Measurements from ENCODE around the gene PLPPR1.

The PLPPR1 gene

DNA sequence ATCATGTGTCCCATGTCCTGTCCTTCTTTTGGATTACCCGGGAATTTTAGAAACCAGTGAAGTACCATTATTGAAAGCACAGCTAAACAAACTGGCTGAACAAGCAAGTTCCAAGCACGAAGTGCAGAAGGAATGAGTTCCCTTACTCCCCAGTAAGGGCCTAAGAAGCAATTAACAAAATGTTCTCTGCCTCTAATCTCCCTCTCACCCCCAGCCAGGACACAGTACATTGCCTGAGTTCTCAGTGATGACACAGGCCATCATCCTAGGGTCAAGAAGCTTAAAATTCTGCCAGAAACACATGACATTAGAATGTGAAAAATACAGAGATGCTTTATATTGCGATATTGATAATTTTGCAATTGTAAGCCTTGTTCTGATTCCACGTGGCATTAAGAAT, 118.0 kb downstream of the PLPPR1 start:
- no peaks in the 10 kb centered on the region for H3K9me3 ChIP-seq (ENCODE audit: low read length)
- H2AFZ ChIP-seq (ENCODE audit: low read depth, low read length): no peak overlapping the region
- no peaks in the 10 kb centered on the region for H3K36me3 ChIP-seq (ENCODE audit: insufficient read depth, low read length)
- H3K4me1 ChIP-seq (ENCODE audit: insufficient read depth, low read length): peaks cover 5% of the 10 kb centered on the region
- no peaks in the 10 kb centered on the region for H3K27me3 ChIP-seq (ENCODE audit: insufficient read depth, low read length)
- no peak overlapping the region for H3K4me3 ChIP-seq (ENCODE audit: low read length)

DNA sequence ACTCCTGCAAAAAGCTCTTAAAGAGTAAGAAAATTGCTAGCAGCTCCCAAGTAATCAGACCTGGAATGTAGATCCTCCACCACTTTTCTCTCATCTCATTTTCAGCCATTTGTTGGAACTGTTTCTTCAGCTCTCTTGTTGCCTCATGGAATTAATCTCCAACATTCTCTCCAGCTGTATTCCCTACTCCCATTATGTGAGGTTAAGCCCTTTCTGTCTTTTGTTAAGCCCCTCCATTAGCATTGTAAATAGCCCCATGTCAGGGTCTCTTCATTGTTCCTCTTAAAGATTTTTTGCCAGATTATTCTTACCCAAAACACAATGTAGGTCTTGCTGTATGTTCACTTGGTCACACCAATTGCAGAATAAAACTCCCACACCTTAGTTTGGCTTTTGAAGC, 119.8 kb downstream of the PLPPR1 start:
- peaks cover 5% of the 10 kb centered on the region for H3K4me1 ChIP-seq (ENCODE audit: insufficient read depth, low read length)
- no peaks in the 10 kb centered on the region for H3K9me3 ChIP-seq (ENCODE audit: low read length)
- H3K4me3 ChIP-seq (ENCODE audit: low read length): no peak overlapping the region
- no peaks in the 10 kb centered on the region for H3K27me3 ChIP-seq (ENCODE audit: insufficient read depth, low read length)
- no peak overlapping the region for H2AFZ ChIP-seq (ENCODE audit: low read depth, low read length)
- H3K36me3 ChIP-seq (ENCODE audit: insufficient read depth, low read length): no peaks in the 10 kb centered on the region

DNA sequence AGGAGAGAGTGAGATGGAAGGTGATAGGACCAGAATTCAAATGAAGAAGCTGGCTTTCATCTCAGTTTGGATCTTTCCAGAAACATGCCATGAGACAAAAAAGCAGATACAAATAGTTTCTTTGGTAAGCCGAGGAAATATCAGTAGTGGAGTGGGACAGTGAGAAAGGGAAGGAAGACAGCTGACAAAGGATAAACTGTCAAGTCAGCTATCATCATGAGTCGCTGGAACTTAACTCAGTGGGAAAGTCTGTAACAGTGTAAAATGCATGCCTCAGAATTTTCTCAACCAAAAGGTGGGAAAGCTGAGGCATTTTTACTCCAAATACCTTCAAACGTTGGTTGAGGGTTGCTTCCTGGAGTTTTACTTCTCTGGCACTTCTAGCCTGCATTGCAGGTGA, 129.8 kb downstream of the PLPPR1 start:
- H3K4me3 ChIP-seq (ENCODE audit: low read length): no peak overlapping the region
- H2AFZ ChIP-seq (ENCODE audit: low read depth, low read length): no peak overlapping the region
- H3K4me1 ChIP-seq (ENCODE audit: insufficient read depth, low read length): peaks cover 7% of the 10 kb centered on the region
- no peaks in the 10 kb centered on the region for H3K27me3 ChIP-seq (ENCODE audit: insufficient read depth, low read length)
- no peaks in the 10 kb centered on the region for H3K36me3 ChIP-seq (ENCODE audit: insufficient read depth, low read length)
- no peaks in the 10 kb centered on the region for H3K9me3 ChIP-seq (ENCODE audit: low read length)

DNA sequence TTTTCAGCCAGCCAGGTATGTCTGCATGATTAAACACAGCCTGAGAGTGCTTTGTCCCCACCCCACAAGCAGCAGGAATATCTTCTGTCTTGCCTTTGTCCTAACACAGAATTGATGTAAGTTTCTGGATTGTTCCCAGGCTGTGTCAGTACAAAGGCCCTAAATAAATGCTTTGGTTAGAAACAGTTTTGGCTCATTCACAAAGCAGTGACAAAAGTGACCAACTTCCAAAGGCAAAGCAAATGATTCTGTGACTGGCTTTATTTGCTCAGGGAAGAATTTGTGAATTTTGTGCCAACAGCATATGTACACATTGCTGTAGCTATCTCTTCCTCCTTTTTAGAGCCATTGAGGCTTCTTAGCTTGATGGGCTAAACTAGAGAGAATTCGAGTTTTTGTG, 133.7 kb downstream of the PLPPR1 start:
- Histone ChIP-seq H3K27me3 (ENCODE audit: insufficient read depth, low read length) (no peaks in the 10 kb centered on the region), H2AFZ (ENCODE audit: low read depth, low read length) (no peak overlapping the region), H3K4me3 (ENCODE audit: low read length) (no peak overlapping the region), H3K4me1 (ENCODE audit: insufficient read depth, low read length) (peaks cover 7% of the 10 kb centered on the region), H3K9me3 (ENCODE audit: low read length) (no peaks in the 10 kb centered on the region), H3K36me3 (ENCODE audit: insufficient read depth, low read length) (no peaks in the 10 kb centered on the region)

DNA sequence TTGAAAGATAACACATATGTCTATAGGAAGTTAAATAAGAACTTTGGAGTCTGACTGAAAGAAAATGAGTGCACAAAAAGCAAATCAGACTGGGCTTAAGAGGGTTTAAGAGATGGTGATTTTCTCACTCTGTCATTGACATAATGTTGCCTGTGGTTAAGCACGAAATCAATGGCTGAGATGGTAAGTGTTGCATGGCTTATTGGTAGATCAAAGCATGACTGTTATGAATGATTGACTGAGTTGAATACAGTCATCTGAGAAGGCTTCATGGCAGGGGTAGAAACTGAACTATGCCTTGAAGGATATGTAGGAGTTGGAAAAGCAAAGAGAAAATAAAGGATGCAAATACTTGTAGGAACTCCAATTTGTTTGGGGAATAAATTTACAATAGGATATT, 136.6 kb downstream of the PLPPR1 start:
- H3K4me3 ChIP-seq (ENCODE audit: low read length): no peak overlapping the region
- no peak overlapping the region for H2AFZ ChIP-seq (ENCODE audit: low read depth, low read length)
- no peaks in the 10 kb centered on the region for H3K9me3 ChIP-seq (ENCODE audit: low read length)
- no peaks in the 10 kb centered on the region for H3K36me3 ChIP-seq (ENCODE audit: insufficient read depth, low read length)
- H3K4me1 ChIP-seq (ENCODE audit: insufficient read depth, low read length): peaks cover 7% of the 10 kb centered on the region
- no peaks in the 10 kb centered on the region for H3K27me3 ChIP-seq (ENCODE audit: insufficient read depth, low read length)

DNA sequence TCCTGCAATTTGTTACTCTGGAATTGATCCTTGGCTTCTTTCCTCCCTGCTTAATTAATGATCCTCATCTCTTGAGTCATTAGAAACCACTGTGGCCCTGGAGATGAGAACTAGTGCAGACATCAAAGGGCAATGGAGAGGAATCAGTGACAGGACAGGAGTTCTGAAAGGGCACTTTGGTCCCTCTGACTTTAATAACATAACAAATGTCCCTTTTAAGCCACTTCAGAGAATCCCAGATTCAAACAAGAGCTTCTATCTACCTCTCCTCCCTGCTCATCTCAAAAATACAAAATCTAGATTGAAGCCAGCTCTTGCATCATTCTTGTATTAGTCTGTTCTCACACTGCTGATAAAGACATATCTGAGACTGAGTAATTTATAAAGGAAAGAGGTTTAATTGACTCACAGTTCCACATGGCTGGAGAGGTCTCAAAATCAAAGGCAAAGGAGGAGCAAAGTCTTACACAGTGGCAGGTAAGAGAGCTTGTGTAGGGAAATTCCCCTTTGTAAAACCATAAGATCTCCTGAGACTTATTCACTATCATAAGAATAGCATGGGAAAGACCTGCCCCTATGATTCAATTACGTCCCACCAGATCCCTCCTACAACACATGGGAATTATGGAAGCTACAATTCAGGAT, 139.1 kb downstream of the PLPPR1 start:
- Histone ChIP-seq H3K4me1 (ENCODE audit: insufficient read depth, low read length) (peaks cover 7% of the 10 kb centered on the region), H3K9me3 (ENCODE audit: low read length) (no peaks in the 10 kb centered on the region), H3K36me3 (ENCODE audit: insufficient read depth, low read length) (no peaks in the 10 kb centered on the region), H2AFZ (ENCODE audit: low read depth, low read length) (no peak overlapping the region), H3K27me3 (ENCODE audit: insufficient read depth, low read length) (no peaks in the 10 kb centered on the region), H3K4me3 (ENCODE audit: low read length) (no peak overlapping the region)

DNA sequence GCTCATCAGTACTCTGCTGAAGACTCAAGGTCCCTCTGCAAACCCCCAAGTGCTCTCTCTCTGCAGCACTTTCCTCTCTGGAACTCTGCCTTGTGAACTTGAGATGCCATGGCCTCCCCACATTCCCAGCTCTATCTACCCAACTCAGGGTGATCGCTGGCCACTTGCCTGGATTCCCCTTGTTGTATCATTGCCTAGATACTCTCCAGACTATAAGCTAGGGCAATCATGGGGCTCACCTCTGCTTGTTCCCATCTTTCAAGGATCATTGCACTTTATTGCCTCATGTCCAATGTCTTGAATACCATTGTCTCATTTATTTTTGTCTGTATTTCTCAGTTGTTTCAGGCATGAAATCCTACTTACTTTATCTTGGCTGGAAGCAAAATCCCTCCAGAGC, 144.1 kb downstream of the PLPPR1 start:
- Histone ChIP-seq H3K4me1 (ENCODE audit: insufficient read depth, low read length) (peaks cover 23% of the 10 kb centered on the region), H3K36me3 (ENCODE audit: insufficient read depth, low read length) (no peaks in the 10 kb centered on the region), H3K4me3 (ENCODE audit: low read length) (no peak overlapping the region), H3K27me3 (ENCODE audit: insufficient read depth, low read length) (no peaks in the 10 kb centered on the region), H2AFZ (ENCODE audit: low read depth, low read length) (no peak overlapping the region), H3K9me3 (ENCODE audit: low read length) (no peaks in the 10 kb centered on the region)

DNA sequence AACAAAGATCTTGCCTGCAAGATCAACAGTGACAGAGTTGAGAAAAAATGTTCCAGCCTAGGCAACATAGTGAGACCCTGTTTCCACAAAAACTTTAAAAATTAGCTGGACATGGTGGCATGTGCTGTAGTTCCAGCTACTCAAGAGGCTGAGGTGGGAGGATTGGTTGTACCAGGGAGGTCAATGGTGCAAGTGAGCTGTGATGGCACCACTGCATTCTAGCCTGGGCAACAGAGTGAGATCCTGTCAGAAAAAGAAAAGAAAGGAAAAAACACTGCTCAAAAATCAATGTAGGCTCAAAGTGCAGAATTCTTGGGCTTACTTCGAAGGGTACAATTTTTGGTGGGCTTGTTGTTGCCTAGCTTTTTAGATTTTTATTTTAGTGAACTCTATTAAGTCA, 145.4 kb downstream of the PLPPR1 start:
- peaks cover 23% of the 10 kb centered on the region for H3K4me1 ChIP-seq (ENCODE audit: insufficient read depth, low read length)
- no peaks in the 10 kb centered on the region for H3K27me3 ChIP-seq (ENCODE audit: insufficient read depth, low read length)
- no peak overlapping the region for H2AFZ ChIP-seq (ENCODE audit: low read depth, low read length)
- H3K36me3 ChIP-seq (ENCODE audit: insufficient read depth, low read length): no peaks in the 10 kb centered on the region
- H3K9me3 ChIP-seq (ENCODE audit: low read length): no peaks in the 10 kb centered on the region
- no peak overlapping the region for H3K4me3 ChIP-seq (ENCODE audit: low read length)

DNA sequence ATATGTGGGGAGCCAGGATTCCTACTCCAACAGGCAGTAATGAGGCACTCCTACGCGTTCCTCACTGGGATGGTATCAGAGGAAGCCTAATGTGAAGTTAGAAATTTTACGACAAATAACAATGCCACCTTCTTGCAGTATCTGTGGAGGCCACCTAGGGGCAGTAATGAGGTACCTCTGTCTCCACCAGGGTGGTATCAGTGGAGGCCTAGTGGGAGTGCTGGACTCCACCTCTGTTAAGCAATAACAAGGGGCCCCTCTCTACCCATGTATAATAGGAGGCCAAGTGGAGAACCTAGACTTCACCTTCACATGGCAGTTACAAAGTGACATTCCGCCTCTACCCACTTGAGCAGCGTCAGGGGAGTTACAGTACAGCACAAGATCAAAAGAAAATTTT, 147.9 kb downstream of the PLPPR1 start:
- H3K9me3 ChIP-seq (ENCODE audit: low read length): no peaks in the 10 kb centered on the region

DNA sequence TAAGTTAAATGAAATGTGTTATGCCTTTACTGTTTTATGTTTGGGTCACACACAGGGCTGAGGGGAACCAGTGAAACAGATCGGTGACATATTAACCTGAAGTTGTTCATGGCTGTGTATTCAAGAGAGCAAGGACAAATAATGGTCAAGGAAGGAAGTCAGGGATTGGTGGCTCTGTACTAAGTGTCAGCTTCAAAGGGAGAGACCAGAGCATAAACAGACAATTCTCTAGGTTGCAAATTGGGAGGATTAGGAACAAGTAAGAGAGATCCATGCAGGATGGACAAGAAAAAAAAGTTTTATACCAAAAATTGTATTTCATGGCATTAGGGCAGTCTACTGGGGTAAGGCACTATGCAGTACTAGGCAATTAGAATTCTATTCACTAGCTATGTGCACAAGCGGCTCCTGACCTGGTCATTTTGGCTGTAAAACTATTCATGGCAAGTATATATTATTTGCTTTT, 156.3 kb downstream of the PLPPR1 start:
- no peaks in the 10 kb centered on the region for H3K36me3 ChIP-seq (ENCODE audit: insufficient read depth, low read length)

More for the DNA sequence above, 147.9 kb downstream of the PLPPR1 start:
- Histone ChIP-seq H2AFZ (ENCODE audit: low read depth, low read length) (no peak overlapping the region), H3K27me3 (ENCODE audit: insufficient read depth, low read length) (no peaks in the 10 kb centered on the region), H3K4me1 (ENCODE audit: insufficient read depth, low read length) (peaks cover 23% of the 10 kb centered on the region), H3K4me3 (ENCODE audit: low read length) (no peak overlapping the region), H3K36me3 (ENCODE audit: insufficient read depth, low read length) (no peaks in the 10 kb centered on the region)

DNA sequence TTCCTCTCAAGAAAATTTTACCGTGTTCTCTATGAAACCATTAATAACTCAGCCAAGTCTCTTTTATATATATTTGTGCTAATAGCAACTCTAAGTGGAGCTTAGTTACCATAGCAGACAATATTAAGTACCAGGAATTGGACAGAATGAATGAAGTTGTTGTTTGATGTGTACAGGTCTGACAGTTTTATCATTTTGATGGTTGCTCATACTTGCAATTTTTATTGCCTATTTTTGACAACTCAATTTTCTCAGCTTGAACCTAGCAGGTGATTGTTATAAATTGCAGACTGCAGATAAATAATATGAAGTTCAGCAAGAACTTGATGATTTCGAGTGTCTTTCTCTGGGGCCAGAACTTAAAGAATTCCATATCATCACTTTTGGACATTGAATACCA, 163.2 kb downstream of the PLPPR1 start:
- no peaks in the 10 kb centered on the region for H3K9me3 ChIP-seq (ENCODE audit: low read length)
- no peak overlapping the region for H3K4me3 ChIP-seq (ENCODE audit: low read length)
- H2AFZ ChIP-seq (ENCODE audit: low read depth, low read length): no peak overlapping the region
- no peaks in the 10 kb centered on the region for H3K27me3 ChIP-seq (ENCODE audit: insufficient read depth, low read length)
- no peaks in the 10 kb centered on the region for H3K36me3 ChIP-seq (ENCODE audit: insufficient read depth, low read length)
- H3K4me1 ChIP-seq (ENCODE audit: insufficient read depth, low read length): no peaks in the 10 kb centered on the region

More for the DNA sequence above, 156.3 kb downstream of the PLPPR1 start:
- Histone ChIP-seq H3K27me3 (ENCODE audit: insufficient read depth, low read length) (no peaks in the 10 kb centered on the region), H2AFZ (ENCODE audit: low read depth, low read length) (no peak overlapping the region), H3K4me3 (ENCODE audit: low read length) (no peak overlapping the region), H3K9me3 (ENCODE audit: low read length) (no peaks in the 10 kb centered on the region), H3K4me1 (ENCODE audit: insufficient read depth, low read length) (no peaks in the 10 kb centered on the region)

DNA sequence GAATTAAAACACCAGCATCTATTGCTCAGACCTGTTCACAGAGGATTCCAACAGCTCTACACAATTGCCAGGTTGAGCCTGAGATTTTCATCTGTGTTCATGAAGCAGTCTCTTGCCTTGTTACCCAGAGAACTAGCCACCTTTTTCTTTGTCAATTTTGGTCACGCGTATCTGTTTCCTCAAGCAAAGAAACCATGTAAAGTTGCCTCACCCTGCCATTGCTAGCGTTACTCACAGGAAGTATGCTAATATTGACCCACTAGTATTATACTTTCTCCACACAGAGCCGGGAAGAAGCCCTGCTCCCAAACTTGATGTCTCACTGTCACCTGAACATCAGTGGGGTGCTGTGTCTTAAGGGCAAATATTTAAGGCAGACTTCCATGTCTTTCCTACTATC, 168.5 kb downstream of the PLPPR1 start:
- Histone ChIP-seq H2AFZ (ENCODE audit: low read depth, low read length) (no peak overlapping the region), H3K9me3 (ENCODE audit: low read length) (no peaks in the 10 kb centered on the region), H3K4me3 (ENCODE audit: low read length) (no peak overlapping the region), H3K36me3 (ENCODE audit: insufficient read depth, low read length) (no peaks in the 10 kb centered on the region), H3K27me3 (ENCODE audit: insufficient read depth, low read length) (no peaks in the 10 kb centered on the region), H3K4me1 (ENCODE audit: insufficient read depth, low read length) (no peaks in the 10 kb centered on the region)

DNA sequence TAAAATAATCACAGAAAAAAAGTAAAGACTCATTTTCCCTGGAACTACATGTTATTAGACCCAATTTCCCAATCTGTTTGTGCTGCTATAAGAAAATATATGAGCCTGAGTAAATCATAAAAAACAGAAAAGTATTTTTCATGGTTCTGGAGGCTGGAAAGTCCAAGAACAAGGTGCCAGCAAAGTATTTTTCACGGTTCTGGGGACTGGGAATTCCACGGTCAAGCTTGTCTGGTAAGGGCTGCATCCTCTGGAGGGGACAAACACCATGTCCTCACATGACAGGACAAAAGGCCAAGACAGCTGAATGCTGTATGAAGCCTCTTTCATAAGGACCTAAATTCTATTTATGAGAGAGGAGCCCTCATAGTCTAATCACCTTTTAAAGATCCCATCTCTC, 172.3 kb downstream of the PLPPR1 start:
- H3K4me3 ChIP-seq (ENCODE audit: low read length): no peak overlapping the region
- H3K4me1 ChIP-seq (ENCODE audit: insufficient read depth, low read length): no peaks in the 10 kb centered on the region
- no peaks in the 10 kb centered on the region for H3K9me3 ChIP-seq (ENCODE audit: low read length)
- no peaks in the 10 kb centered on the region for H3K27me3 ChIP-seq (ENCODE audit: insufficient read depth, low read length)
- H2AFZ ChIP-seq (ENCODE audit: low read depth, low read length): no peak overlapping the region
- no peaks in the 10 kb centered on the region for H3K36me3 ChIP-seq (ENCODE audit: insufficient read depth, low read length)

DNA sequence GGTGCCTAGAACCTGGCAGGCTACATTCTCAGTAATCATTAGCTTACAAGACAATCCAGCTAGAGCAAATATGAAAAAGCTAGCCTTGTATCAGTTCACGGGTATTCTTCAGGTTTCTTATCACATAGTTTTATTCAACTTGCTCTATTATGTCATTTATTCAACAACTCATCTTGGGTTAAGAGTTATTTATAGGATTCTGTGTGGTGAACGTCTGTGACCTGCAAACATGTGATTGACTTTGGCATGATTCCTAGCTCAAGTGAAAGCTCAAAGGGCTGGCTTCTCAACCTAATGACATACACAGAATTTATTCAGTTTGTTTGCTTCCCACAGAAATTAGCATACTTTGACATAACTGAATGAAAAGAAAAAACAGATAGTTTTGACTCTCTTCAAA, 173.1 kb downstream of the PLPPR1 start:
- H3K36me3 ChIP-seq (ENCODE audit: insufficient read depth, low read length): no peaks in the 10 kb centered on the region
- H3K4me1 ChIP-seq (ENCODE audit: insufficient read depth, low read length): no peaks in the 10 kb centered on the region
- no peaks in the 10 kb centered on the region for H3K27me3 ChIP-seq (ENCODE audit: insufficient read depth, low read length)
- H3K9me3 ChIP-seq (ENCODE audit: low read length): no peaks in the 10 kb centered on the region
- H3K4me3 ChIP-seq (ENCODE audit: low read length): no peak overlapping the region
- no peak overlapping the region for H2AFZ ChIP-seq (ENCODE audit: low read depth, low read length)
